ENCODE data around the gene PEF1.

The PEF1 gene

GRCh38 chr1:31670593-31670964 lies 25.9 kb upstream of the PEF1 start:
- H3K27me3 ChIP-seq (ENCODE audit: control insufficient read depth, insufficient read depth, low read length) = no peaks in the 10 kb centered on the region
- H3K36me3 ChIP-seq (ENCODE audit: control insufficient read depth, insufficient read depth, low read length) = peaks cover 2% of the 10 kb centered on the region
- no peak overlapping the region for H3K4me3 ChIP-seq (ENCODE audit: low read depth, low read length)

GRCh38 chr1:31669786-31670592 lies 25.3 kb upstream of the PEF1 start:
- Histone ChIP-seq H3K4me1 (ENCODE audit: control insufficient read depth, insufficient read depth, low read length) (no peaks in the 10 kb centered on the region), H3K27me3 (ENCODE audit: control insufficient read depth, insufficient read depth, low read length) (no peaks in the 10 kb centered on the region), H3K36me3 (ENCODE audit: control insufficient read depth, insufficient read depth, low read length) (peaks cover 2% of the 10 kb centered on the region), H3K9me3 (ENCODE audit: control insufficient read depth, insufficient read depth, low read length) (no peaks in the 10 kb centered on the region), H3K9ac (ENCODE audit: low read depth, low read length) (no peak overlapping the region), H3K4me3 (ENCODE audit: low read depth, low read length) (no peak overlapping the region)

More at GRCh38 chr1:31670593-31670964, 25.9 kb upstream of the PEF1 start:
- H3K4me1 ChIP-seq (ENCODE audit: control insufficient read depth, insufficient read depth, low read length) = no peaks in the 10 kb centered on the region
- H3K9ac ChIP-seq (ENCODE audit: low read depth, low read length) = no peak overlapping the region
- no peaks in the 10 kb centered on the region for H3K9me3 ChIP-seq (ENCODE audit: control insufficient read depth, insufficient read depth, low read length)

GRCh38 chr1:31669433-31669785 lies 24.7 kb upstream of the PEF1 start:
- Histone ChIP-seq H3K4me3 (ENCODE audit: low read depth, low read length) (no peak overlapping the region), H3K4me1 (ENCODE audit: control insufficient read depth, insufficient read depth, low read length) (no peaks in the 10 kb centered on the region), H3K36me3 (ENCODE audit: control insufficient read depth, insufficient read depth, low read length) (peaks cover 2% of the 10 kb centered on the region), H3K27me3 (ENCODE audit: control insufficient read depth, insufficient read depth, low read length) (no peaks in the 10 kb centered on the region), H3K9ac (ENCODE audit: low read depth, low read length) (no peak overlapping the region), H3K9me3 (ENCODE audit: control insufficient read depth, insufficient read depth, low read length) (no peaks in the 10 kb centered on the region)

- no peaks in the 10 kb centered on the region for H3K27me3 ChIP-seq (ENCODE audit: control insufficient read depth, insufficient read depth, low read length)
- no peaks in the 10 kb centered on the region for H3K9me3 ChIP-seq (ENCODE audit: control insufficient read depth, insufficient read depth, low read length)
- H3K4me3 ChIP-seq (ENCODE audit: low read depth, low read length) = no peak overlapping the region
- H3K36me3 ChIP-seq (ENCODE audit: control insufficient read depth, insufficient read depth, low read length) = peaks cover 2% of the 10 kb centered on the region
- H3K9ac ChIP-seq (ENCODE audit: low read depth, low read length) = no peak overlapping the region
- no peaks in the 10 kb centered on the region for H3K4me1 ChIP-seq (ENCODE audit: control insufficient read depth, insufficient read depth, low read length)
Observed at GRCh38 chr1:31668303-31668883, 23.7 kb upstream of the PEF1 start.

DNA sequence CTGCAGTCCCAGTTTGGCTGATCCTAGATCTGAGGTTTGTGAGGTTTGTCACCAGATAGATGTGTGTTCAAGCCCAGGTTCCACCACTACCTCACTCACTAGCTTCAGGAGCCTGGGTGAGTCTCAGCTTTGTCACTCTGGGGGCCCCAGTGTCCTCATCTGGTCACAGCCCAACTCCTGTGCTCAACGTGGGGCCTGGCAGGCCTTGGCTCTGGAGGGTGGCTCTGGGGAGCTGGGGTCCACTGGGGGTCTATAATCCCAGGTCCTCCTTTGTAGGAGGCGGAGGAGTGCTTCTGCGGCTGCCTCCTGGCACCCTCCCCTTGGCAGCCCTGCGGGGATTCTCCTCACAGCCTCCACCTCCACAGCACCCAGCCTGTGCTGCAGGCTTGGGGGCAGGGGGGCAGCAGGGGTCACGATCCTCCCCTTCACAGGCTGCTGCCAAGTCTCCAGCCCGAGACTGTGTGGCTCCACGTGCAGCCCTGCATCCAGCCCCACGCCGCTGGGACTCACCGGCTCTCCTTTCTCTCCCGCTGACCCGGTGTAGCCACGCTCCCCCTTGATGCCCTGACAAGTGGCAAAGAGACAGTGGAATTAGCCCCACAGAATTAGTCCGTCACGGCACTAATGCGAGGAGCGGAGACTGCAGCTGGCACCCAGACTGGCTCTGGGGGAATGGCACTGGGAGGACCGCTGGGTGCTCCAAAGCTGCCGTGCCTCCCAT lies 22.5 kb upstream of the PEF1 start:
- H3K27me3 ChIP-seq (ENCODE audit: control insufficient read depth, insufficient read depth, low read length) = no peaks in the 10 kb centered on the region
- H3K4me1 ChIP-seq (ENCODE audit: control insufficient read depth, insufficient read depth, low read length) = no peaks in the 10 kb centered on the region
- H3K36me3 ChIP-seq (ENCODE audit: control insufficient read depth, insufficient read depth, low read length) = peaks cover 2% of the 10 kb centered on the region
- H3K4me3 ChIP-seq (ENCODE audit: low read depth, low read length) = no peak overlapping the region
- H3K9ac ChIP-seq (ENCODE audit: low read depth, low read length) = no peak overlapping the region
- H3K9me3 ChIP-seq (ENCODE audit: control insufficient read depth, insufficient read depth, low read length) = no peaks in the 10 kb centered on the region

DNA sequence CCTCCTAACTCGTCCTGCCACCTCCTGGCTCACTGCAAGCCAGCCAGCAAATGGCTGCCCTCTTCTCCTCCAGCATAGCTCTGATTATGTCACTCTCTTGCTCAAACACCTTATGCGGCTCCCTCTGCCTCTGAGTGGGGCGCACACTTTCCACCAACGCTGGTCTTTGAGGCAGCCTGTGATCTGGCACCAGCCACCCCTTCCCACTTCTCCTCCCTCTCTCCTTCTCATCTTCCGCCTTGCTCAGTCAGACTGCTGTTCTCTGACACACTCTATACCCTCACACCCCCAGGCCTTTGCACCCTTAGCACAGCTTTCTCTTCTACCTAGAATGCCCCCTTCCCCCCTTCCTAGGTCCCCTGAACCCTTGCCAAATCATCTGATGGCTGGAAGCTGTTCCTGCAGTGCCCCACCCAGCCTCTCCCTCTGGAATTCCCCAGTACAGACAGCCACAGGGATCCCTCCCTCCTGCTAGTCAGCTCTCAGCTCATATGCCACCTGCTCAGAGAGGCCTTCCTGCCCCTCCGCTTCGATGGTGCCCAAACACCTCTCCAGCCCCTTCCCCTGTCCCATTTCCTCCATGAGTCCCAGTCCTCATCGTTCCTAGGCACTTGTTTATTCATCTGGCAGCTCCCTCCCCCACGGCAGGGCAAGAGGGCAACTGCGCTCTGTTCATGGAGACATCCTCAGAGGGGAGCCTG lies 21.7 kb upstream of the PEF1 start:
- Histone ChIP-seq H3K9ac (ENCODE audit: low read depth, low read length) (no peak overlapping the region), H3K9me3 (ENCODE audit: control insufficient read depth, insufficient read depth, low read length) (no peaks in the 10 kb centered on the region), H3K27me3 (ENCODE audit: control insufficient read depth, insufficient read depth, low read length) (no peaks in the 10 kb centered on the region), H3K4me3 (ENCODE audit: low read depth, low read length) (no peak overlapping the region), H3K36me3 (ENCODE audit: control insufficient read depth, insufficient read depth, low read length) (peaks cover 4% of the 10 kb centered on the region), H3K4me1 (ENCODE audit: control insufficient read depth, insufficient read depth, low read length) (no peaks in the 10 kb centered on the region)

DNA sequence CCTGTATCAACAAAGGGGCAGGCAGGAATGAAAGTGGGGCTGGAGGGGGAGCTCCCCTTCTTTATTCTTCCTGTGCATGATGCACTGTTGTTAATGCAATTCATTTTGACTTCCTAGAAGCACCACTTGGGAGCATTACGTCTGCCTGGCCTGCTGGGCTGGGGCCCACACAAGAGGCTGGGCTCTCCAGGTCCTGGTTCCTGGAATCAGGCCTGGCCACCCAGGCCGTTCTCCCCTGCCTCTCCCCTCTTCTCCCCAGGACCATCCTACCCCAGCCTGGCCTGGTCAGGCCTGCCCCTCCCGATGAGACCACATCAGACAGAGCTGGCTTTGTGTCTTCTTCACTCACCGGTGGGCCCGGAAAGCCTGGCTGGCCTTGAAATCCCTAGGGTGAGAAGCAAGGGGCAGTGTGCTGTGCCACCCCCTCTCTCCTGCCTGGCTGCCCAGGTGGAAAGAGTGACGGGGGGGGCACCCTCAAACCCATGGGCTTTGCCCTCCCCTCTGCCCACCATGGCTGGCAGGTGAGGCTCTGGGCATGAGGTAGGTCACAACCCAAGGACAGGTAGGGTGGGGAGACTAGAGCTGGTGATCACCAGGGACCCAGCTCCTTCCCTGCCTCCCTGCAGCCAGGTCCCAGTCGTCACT lies 20.7 kb upstream of the PEF1 start:
- peaks cover 4% of the 10 kb centered on the region for H3K36me3 ChIP-seq (ENCODE audit: control insufficient read depth, insufficient read depth, low read length)

DNA sequence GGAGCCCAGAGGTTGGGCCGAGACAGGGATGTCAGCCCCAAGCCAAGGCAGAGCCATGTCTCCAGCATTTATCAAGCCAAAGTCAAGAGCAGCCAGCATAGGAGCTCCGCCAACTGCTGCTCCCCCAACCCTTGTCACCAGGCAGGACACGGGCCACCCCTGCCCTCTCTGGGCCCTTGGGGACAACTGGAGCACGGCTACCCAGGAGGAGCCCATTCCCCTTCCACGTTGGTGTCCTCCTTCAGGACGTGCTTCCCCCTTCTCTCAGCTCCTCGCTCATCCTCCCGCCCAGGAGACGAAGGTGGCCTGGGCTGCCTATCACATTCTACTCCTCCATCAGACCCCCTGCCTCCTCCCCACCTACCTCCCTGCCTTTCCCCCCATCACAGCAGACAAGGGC lies 19.9 kb upstream of the PEF1 start:
- Histone ChIP-seq H3K27me3 (ENCODE audit: control insufficient read depth, insufficient read depth, low read length) (no peaks in the 10 kb centered on the region), H3K4me3 (ENCODE audit: low read depth, low read length) (no peak overlapping the region), H3K9me3 (ENCODE audit: control insufficient read depth, insufficient read depth, low read length) (no peaks in the 10 kb centered on the region), H3K36me3 (ENCODE audit: control insufficient read depth, insufficient read depth, low read length) (peaks cover 4% of the 10 kb centered on the region), H3K4me1 (ENCODE audit: control insufficient read depth, insufficient read depth, low read length) (no peaks in the 10 kb centered on the region), H3K9ac (ENCODE audit: low read depth, low read length) (no peak overlapping the region)

More for the DNA sequence above, 20.7 kb upstream of the PEF1 start:
- Histone ChIP-seq H3K4me3 (ENCODE audit: low read depth, low read length) (no peak overlapping the region), H3K9me3 (ENCODE audit: control insufficient read depth, insufficient read depth, low read length) (no peaks in the 10 kb centered on the region), H3K4me1 (ENCODE audit: control insufficient read depth, insufficient read depth, low read length) (no peaks in the 10 kb centered on the region), H3K9ac (ENCODE audit: low read depth, low read length) (no peak overlapping the region), H3K27me3 (ENCODE audit: control insufficient read depth, insufficient read depth, low read length) (no peaks in the 10 kb centered on the region)

- no peak overlapping the region for H3K4me3 ChIP-seq (ENCODE audit: low read depth, low read length)
- no peaks in the 10 kb centered on the region for H3K27me3 ChIP-seq (ENCODE audit: control insufficient read depth, insufficient read depth, low read length)
- H3K9ac ChIP-seq (ENCODE audit: low read depth, low read length) = no peak overlapping the region
- H3K4me1 ChIP-seq (ENCODE audit: control insufficient read depth, insufficient read depth, low read length) = no peaks in the 10 kb centered on the region
- peaks cover 4% of the 10 kb centered on the region for H3K36me3 ChIP-seq (ENCODE audit: control insufficient read depth, insufficient read depth, low read length)
- H3K9me3 ChIP-seq (ENCODE audit: control insufficient read depth, insufficient read depth, low read length) = no peaks in the 10 kb centered on the region
Observed at GRCh38 chr1:31663622-31664452, 19.2 kb upstream of the PEF1 start.

DNA sequence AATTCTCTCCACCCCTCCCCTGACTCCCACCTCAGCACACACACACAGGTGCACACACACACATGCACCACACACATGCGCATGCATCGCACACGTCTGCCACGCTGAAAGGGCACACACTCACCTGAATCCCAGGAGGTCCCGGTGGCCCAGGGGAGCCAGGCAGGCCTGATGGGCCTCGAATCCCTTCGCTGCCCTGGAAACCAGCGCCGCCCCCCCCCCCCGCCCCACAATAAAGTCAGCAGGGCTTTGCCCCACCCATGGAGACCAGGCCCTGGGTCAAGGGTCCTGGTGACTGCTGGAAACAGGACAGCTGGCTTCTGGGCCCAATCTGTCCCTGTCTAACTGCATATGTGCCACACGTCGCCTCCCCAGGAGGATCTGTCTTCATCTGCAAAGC lies 17.8 kb upstream of the PEF1 start:
- H3K27me3 ChIP-seq (ENCODE audit: control insufficient read depth, insufficient read depth, low read length) = no peaks in the 10 kb centered on the region
- H3K4me3 ChIP-seq (ENCODE audit: low read depth, low read length) = no peak overlapping the region
- no peaks in the 10 kb centered on the region for H3K9me3 ChIP-seq (ENCODE audit: control insufficient read depth, insufficient read depth, low read length)
- H3K36me3 ChIP-seq (ENCODE audit: control insufficient read depth, insufficient read depth, low read length) = peaks cover 4% of the 10 kb centered on the region
- H3K9ac ChIP-seq (ENCODE audit: low read depth, low read length) = no peak overlapping the region
- H3K4me1 ChIP-seq (ENCODE audit: control insufficient read depth, insufficient read depth, low read length) = no peaks in the 10 kb centered on the region

DNA sequence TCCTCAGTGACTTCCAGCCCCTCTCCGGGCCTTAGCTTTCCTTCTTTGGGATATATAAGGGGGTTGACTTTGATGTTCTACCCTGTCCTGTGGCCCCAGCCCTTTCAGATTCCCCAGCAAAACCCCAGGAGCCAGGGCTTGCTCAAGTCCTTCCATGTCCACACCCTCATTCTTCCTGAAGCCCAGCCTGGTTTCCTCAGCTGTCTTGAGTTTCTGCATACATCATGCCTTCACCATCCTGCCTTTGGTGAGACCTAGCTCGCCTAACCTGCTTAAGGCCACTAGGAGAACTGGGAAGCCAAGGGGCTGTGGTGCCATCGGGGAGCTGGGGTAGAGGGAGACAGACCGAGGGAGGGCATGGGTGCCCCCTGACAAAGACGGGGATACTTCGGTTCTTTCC lies 17.2 kb upstream of the PEF1 start:
- no peak overlapping the region for H3K4me3 ChIP-seq (ENCODE audit: low read depth, low read length)
- no peaks in the 10 kb centered on the region for H3K4me1 ChIP-seq (ENCODE audit: control insufficient read depth, insufficient read depth, low read length)
- H3K36me3 ChIP-seq (ENCODE audit: control insufficient read depth, insufficient read depth, low read length) = peaks cover 2% of the 10 kb centered on the region
- H3K27me3 ChIP-seq (ENCODE audit: control insufficient read depth, insufficient read depth, low read length) = no peaks in the 10 kb centered on the region
- H3K9me3 ChIP-seq (ENCODE audit: control insufficient read depth, insufficient read depth, low read length) = no peaks in the 10 kb centered on the region
- no peak overlapping the region for H3K9ac ChIP-seq (ENCODE audit: low read depth, low read length)
